Sigmoid colon (tissue), 7 donors: Measurements from ENCODE around the gene NCOR2. TPM values are rescaled to one million over a fixed set of nuclear protein-coding genes. Genes with fewer than 3 reads are reported as not detected.

Source experiments
- DNase-seq: peaks from one replicate; pipeline ENCODE4 v3.0.0-alpha.2; 2019
- H3K27ac ChIP-seq, 4 donors: fragments of 200-600 bp; sonication (generic); one replicate each; pipeline ENCODE4 v1.5.1; 2016 to 2019; ENCODE audit warnings: mild to moderate bottlenecking in 1 of 4
- H3K27me3 ChIP-seq, 3 donors: fragments of 200-600 bp; sonication (generic); one replicate each; pipeline ENCODE4 v1.5.1; 2019; ENCODE audit warnings: mild to moderate bottlenecking in 1 of 3
- H3K36me3 ChIP-seq, 4 donors: fragments of 200-600 bp; sonication (generic); one replicate each; pipeline ENCODE4 v1.5.1; 2016 to 2019
- H3K4me1 ChIP-seq, 4 donors: fragments of 200-600 bp; sonication (generic); one replicate each; pipeline ENCODE4 v1.5.1; 2017 to 2019
- H3K4me3 ChIP-seq, 4 donors: fragments of 200-600 bp; sonication (generic); one replicate each; pipeline ENCODE4 v1.5.1; 2017 to 2019; ENCODE audit warnings: mild to moderate bottlenecking in 2 of 4, moderate library complexity in 1 of 4
- H3K9me3 ChIP-seq, 4 donors: fragments of 200-600 bp in 3 of 4; sonication (generic) in 3 of 4; one replicate each; pipeline versions ENCODE4 v1.5.1 to v1.6.1; 2013 to 2019
- EP300 ChIP-seq, 4 donors: sonication (generic); formaldehyde crosslinking; IDR thresholded peaks; one replicate each; pipeline ENCODE4 v1.6.1; 2017; ENCODE audit warnings: antibody characterized with exemption in 4 of 4
- POLR2A ChIP-seq, 2 donors: fragments of 450-650 bp; IDR thresholded peaks; one replicate each; pipeline ENCODE4 v1.6.1; 2016; ENCODE audit warnings: antibody characterized with exemption in 2 of 2, mild to moderate bottlenecking in 2 of 2, moderate library complexity in 2 of 2
- POLR2AphosphoS5 ChIP-seq, 4 donors: sonication (generic); formaldehyde crosslinking; IDR thresholded peaks; one replicate each; pipeline ENCODE4 v1.6.1; 2017; ENCODE audit warnings: antibody characterized with exemption in 4 of 4
- WGBS, 2 donors: extraction: QIAGEN DNeasy Blood & Tissue Kit; methylation state at CpG; one replicate each; pipeline ENCODE4 v1.1.7; 2013; 5-methylcytosine and 5-hydroxymethylcytosine counted together
- intact Hi-C: fragments of 100-400 bp; cut with DNase I; formaldehyde crosslinking; loops from one replicate; pipeline ENCODE4 v1.15.1; 2023
- polyA plus RNA-seq, 3 donors: library from polyadenylated mRNA; stranded (reverse); fragments of 200-250 nt; gene quantifications; one replicate each; pipeline ENCODE4 v1.2.3, GENCODE V29; 2013
- total RNA-seq, 4 donors: library from RNA; depleted of rRNA; stranded (reverse); fragments of >200 nt; gene quantifications; one replicate each; pipeline ENCODE4 v1.1.0, GENCODE V29; 2016
- TF ChIP-seq, protein P1 (sequence below), 4 experiments: fragments of 450-650 bp in 3 of 4; fragments of 200-600 bp in 1 of 4; IDR thresholded peaks; one replicate each; pipeline ENCODE4 v1.5.1; 2016 to 2019; ENCODE audit warnings: antibody characterized with exemption in 4 of 4, mild to moderate bottlenecking in 3 of 4, moderate library complexity in 2 of 4
- donor health status: healthy with polysubstance abuse.
- donor health status: Bipolar disorder and iron deficiency.
- donor health status: healthy.

Gene NCOR2
- total and polyA plus RNA-seq, 7 donors: 18.6 to 134 (median 47.9) TPM

DNA sequence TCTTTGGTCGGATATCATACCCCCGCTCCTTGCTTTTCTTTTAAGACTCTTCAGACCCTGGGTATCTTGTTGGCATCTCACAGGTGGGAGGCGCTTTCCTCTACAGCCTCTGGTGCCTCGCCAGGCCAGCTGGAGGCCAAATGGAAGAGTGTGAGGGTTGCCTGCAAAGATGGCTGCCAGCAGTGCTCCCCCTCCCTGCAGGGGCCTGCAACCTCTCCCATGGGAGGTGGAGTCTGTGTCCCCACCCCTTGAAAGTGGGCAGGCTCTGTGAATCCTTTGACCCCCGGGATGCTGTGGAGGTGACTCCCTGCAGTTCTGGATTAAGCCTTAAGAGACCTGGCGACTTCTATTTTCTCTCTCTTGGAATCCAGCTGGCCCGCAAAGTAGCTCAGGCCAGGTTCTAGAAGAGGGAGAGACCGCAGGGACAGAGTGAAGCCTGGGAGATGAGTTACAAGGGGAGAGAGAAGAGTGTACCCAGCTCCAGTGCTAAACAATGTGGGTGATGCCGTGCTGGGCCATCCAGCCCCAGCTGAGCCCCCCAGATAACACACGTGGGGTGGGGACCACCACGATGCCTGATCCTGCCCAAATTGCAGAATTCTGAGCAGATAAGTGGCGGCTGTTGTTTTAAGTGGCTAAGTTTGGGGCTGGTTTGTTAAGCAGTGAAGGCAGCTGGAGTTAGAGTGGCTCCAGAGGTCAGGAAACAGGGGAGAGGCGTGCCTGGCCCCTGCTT is 37.9 kb upstream of the NCOR2 start:
- DNase-seq: no peak
- 43 to 64% methylated on average over 13 of the region's 13 CpGs for WGBS, 2 donors
- no peaks in the 10 kb centered on the region for H3K9me3 ChIP-seq
- no peak for TF ChIP-seq POLR2AphosphoS5 (IDR thresholded peaks at IDR 0.05)
- TF ChIP-seq, protein P1, sequence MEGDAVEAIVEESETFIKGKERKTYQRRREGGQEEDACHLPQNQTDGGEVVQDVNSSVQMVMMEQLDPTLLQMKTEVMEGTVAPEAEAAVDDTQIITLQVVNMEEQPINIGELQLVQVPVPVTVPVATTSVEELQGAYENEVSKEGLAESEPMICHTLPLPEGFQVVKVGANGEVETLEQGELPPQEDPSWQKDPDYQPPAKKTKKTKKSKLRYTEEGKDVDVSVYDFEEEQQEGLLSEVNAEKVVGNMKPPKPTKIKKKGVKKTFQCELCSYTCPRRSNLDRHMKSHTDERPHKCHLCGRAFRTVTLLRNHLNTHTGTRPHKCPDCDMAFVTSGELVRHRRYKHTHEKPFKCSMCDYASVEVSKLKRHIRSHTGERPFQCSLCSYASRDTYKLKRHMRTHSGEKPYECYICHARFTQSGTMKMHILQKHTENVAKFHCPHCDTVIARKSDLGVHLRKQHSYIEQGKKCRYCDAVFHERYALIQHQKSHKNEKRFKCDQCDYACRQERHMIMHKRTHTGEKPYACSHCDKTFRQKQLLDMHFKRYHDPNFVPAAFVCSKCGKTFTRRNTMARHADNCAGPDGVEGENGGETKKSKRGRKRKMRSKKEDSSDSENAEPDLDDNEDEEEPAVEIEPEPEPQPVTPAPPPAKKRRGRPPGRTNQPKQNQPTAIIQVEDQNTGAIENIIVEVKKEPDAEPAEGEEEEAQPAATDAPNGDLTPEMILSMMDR (IDR thresholded peaks at IDR 0.05): no peak
- no peak for TF ChIP-seq POLR2A (IDR thresholded peaks at IDR 0.05)
- no peak for TF ChIP-seq EP300 (IDR thresholded peaks at IDR 0.05)
- intact Hi-C loops: no loop called here
- peaks cover 0 to 40% (median 38%) of the 10 kb centered on the region in 4 donors for H3K4me1 ChIP-seq
- H3K36me3 ChIP-seq: no peaks in the 10 kb centered on the region
- peak overlapping the region in 3 of 4 donors; percentile 67 to 75 (median 67) for H3K27ac ChIP-seq
- no peak overlapping the region for H3K4me3 ChIP-seq
- no peaks in the 10 kb centered on the region for H3K27me3 ChIP-seq

- Histone ChIP-seq H3K9me3 (no peaks in the 10 kb centered on the region), H3K27ac (peak overlapping the region in 3 of 4 donors; percentile 67 to 75 (median 67)), H3K4me1 (peaks cover 0 to 37% (median 33%) of the 10 kb centered on the region in 4 donors), H3K36me3 (no peaks in the 10 kb centered on the region), H3K27me3 (no peaks in the 10 kb centered on the region), H3K4me3 (no peak overlapping the region)
- intact Hi-C loops: no loop called here
- DNase-seq: no peak
- 14 to 68% methylated on average over 6 of the region's 6 CpGs for WGBS, 2 donors
- TF ChIP-seq EP300 (IDR thresholded peaks at IDR 0.05): no peak
- peak in 1 of 4 donors; percentile 9 for TF ChIP-seq POLR2AphosphoS5 (IDR thresholded peaks at IDR 0.05)
- TF ChIP-seq POLR2A (IDR thresholded peaks at IDR 0.05): no peak
- TF ChIP-seq, protein P1 (IDR thresholded peaks at IDR 0.05): no peak
Observed at GRCh38 chr12:124604264-124604680, 36.9 kb upstream of the NCOR2 start.

DNA sequence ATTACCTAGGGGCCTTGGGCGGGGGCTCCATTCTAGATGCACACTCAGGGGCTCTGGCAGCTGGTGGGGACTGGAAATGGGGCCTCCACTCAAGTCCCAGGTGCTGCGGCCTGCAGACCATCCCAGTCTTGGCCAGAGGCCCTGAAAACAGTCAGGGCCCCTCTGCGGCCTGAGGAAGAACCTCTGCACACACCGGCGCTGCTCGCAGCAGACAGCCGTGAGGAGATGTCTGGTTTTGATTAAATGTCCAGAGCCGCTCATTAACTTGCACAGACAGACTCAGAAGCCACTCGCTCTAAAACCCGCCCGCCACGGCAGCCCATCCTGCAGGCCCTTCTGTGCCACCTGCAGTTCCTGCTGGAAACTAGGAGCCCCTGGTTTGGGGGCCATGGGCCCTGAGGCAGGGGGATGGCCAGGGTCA is 36.4 kb upstream of the NCOR2 start:
- Histone ChIP-seq H3K27me3 (no peaks in the 10 kb centered on the region), H3K9me3 (no peaks in the 10 kb centered on the region), H3K27ac (peak overlapping the region in 3 of 4 donors; percentile 67 to 75 (median 67)), H3K4me3 (no peak overlapping the region), H3K4me1 (peaks cover 0 to 33% (median 29%) of the 10 kb centered on the region in 4 donors), H3K36me3 (no peaks in the 10 kb centered on the region)
- TF ChIP-seq POLR2AphosphoS5 (IDR thresholded peaks at IDR 0.05) (no peak), EP300 (IDR thresholded peaks at IDR 0.05) (no peak), POLR2A (IDR thresholded peaks at IDR 0.05) (no peak)
- TF ChIP-seq, protein P1 (IDR thresholded peaks at IDR 0.05): no peak
- intact Hi-C loops: no loop called here
- no peak for DNase-seq
- 72 to 81% methylated on average over 12 of the region's 12 CpGs for WGBS, 2 donors

- 58 to 64% methylated on average over 12 of the region's 12 CpGs for WGBS, 2 donors
- no peak for TF ChIP-seq POLR2AphosphoS5 (IDR thresholded peaks at IDR 0.05)
- TF ChIP-seq, protein P1 (IDR thresholded peaks at IDR 0.05): no peak
- TF ChIP-seq EP300 (IDR thresholded peaks at IDR 0.05): no peak
- no peak for TF ChIP-seq POLR2A (IDR thresholded peaks at IDR 0.05)
- Histone ChIP-seq H3K36me3 (no peaks in the 10 kb centered on the region), H3K27me3 (no peaks in the 10 kb centered on the region), H3K27ac (peak overlapping the region in 3 of 4 donors; percentile 67 to 75 (median 67)), H3K4me1 (peaks cover 0 to 25% (median 21%) of the 10 kb centered on the region in 4 donors), H3K4me3 (no peak overlapping the region), H3K9me3 (no peaks in the 10 kb centered on the region)
- intact Hi-C loops: no loop called here
- no peak for DNase-seq
Observed at GRCh38 chr12:124603100-124603541, 35.7 kb upstream of the NCOR2 start.
